Ureter (tissue), 1 donor: Measurements from ENCODE around the gene DCC. TPM values are rescaled to one million over a fixed set of nuclear protein-coding genes. Genes with fewer than 3 reads are reported as not detected.
"Not testable (repeated sequence)": the region's sequence is repeated elsewhere in the genome, so short reads cannot be mapped to it uniquely, and the experiment has no call there.

Source experiments
- DNase-seq: peaks from one replicate; pipeline ENCODE4 v3.0.0-alpha.2; 2020; ENCODE audit warnings: low spot score
- total RNA-seq: library from RNA; stranded (reverse); gene quantifications from one replicate; pipeline ENCODE4 v1.2.4, GENCODE V29; 2023
- donor health status: DM: yes; HTN: yes; CAD: no.

DCC gene
- total RNA-seq, 1 donor from 2014 or later, result 4.4 TPM

- no peak for DNase-seq
Measured at GRCh38 chr18:53385889-53386288, 1045.9 kb downstream of the DCC start.

GRCh38 chr18:53387581-53387980, 1047.6 kb downstream of the DCC start:
- no peak for DNase-seq

- no peak for DNase-seq
Measured at GRCh38 chr18:53402670-53403069, 1062.7 kb downstream of the DCC start.

GRCh38 chr18:53408271-53408670, 1068.3 kb downstream of the DCC start:
- DNase-seq, result no peak

GRCh38 chr18:53411511-53411910, 1071.5 kb downstream of the DCC start:
- no peak for DNase-seq

GRCh38 chr18:53417003-53417402, 1077.0 kb downstream of the DCC start:
- no peak for DNase-seq

- no peak for DNase-seq
Measured at GRCh38 chr18:53421869-53422268, 1081.9 kb downstream of the DCC start.

GRCh38 chr18:53422896-53423295, 1082.9 kb downstream of the DCC start:
- DNase-seq, result no peak

GRCh38 chr18:53426666-53427184, 1086.7 kb downstream of the DCC start:
- no peak for DNase-seq

- DNase-seq, result no peak
Measured at GRCh38 chr18:53441761-53442414, 1101.9 kb downstream of the DCC start.

GRCh38 chr18:53442415-53442783, 1102.4 kb downstream of the DCC start:
- no peak for DNase-seq

GRCh38 chr18:53443336-53443735, 1103.3 kb downstream of the DCC start:
- DNase-seq, result no peak

- no peak for DNase-seq
Measured at GRCh38 chr18:53443831-53444230, 1103.8 kb downstream of the DCC start.

- no peak for DNase-seq
Measured at GRCh38 chr18:53451902-53452301, 1111.9 kb downstream of the DCC start.

GRCh38 chr18:53457068-53457467, 1117.1 kb downstream of the DCC start:
- no peak for DNase-seq

GRCh38 chr18:53458268-53458667, 1118.3 kb downstream of the DCC start:
- no peak for DNase-seq

- no peak for DNase-seq
Measured at GRCh38 chr18:53458944-53459580, 1119.1 kb downstream of the DCC start.

- no peak for DNase-seq
Measured at GRCh38 chr18:53467756-53468155, 1127.8 kb downstream of the DCC start.

GRCh38 chr18:53468173-53468572, 1128.2 kb downstream of the DCC start:
- DNase-seq, result not testable (repeated sequence)

- DNase-seq, result no peak
Measured at GRCh38 chr18:53472546-53472945, 1132.5 kb downstream of the DCC start.

- no peak for DNase-seq
Measured at GRCh38 chr18:53478155-53478554, 1138.2 kb downstream of the DCC start.

- DNase-seq, result no peak
Measured at GRCh38 chr18:53486296-53486695, 1146.3 kb downstream of the DCC start.

GRCh38 chr18:53489266-53489665, 1149.3 kb downstream of the DCC start:
- DNase-seq, result no peak

GRCh38 chr18:53490019-53490418, 1150.0 kb downstream of the DCC start:
- DNase-seq, result no peak
